ENCODE results near the gene ZG16. TPM values are rescaled to one million over a fixed set of nuclear protein-coding genes. Genes with fewer than 3 reads are reported as not detected.
"Not testable (repeated sequence)": the region's sequence is repeated elsewhere in the genome, so short reads cannot be mapped to it uniquely, and the experiment has no call there.

The ZG16 gene
- total RNA-seq, 3 donors from 2014 or later, result 196 to 671 (median 551) TPM

GRCh38 chr16:29789775-29790182 is 11.7 kb downstream of the ZG16 start:
- intact Hi-C loops (cut with DNase I, micrococcal nuclease), result no loop called here
- TF ChIP-seq CTCF (IDR thresholded peaks at IDR 0.05), result no peak
- H3K4me3 ChIP-seq, result peak overlapping the region; percentile 58
- no peaks in the 10 kb centered on the region for H3K36me3 ChIP-seq (ENCODE audit: low read depth)
- peak in 2 of 3 donors; percentile 58 to 65 for DNase-seq
- no peaks in the 10 kb centered on the region for H3K9me3 ChIP-seq
- peak; percentile 0 for ATAC-seq
- H3K4me1 ChIP-seq (ENCODE audit: low read depth), result peaks cover 24% of the 10 kb centered on the region

DNA sequence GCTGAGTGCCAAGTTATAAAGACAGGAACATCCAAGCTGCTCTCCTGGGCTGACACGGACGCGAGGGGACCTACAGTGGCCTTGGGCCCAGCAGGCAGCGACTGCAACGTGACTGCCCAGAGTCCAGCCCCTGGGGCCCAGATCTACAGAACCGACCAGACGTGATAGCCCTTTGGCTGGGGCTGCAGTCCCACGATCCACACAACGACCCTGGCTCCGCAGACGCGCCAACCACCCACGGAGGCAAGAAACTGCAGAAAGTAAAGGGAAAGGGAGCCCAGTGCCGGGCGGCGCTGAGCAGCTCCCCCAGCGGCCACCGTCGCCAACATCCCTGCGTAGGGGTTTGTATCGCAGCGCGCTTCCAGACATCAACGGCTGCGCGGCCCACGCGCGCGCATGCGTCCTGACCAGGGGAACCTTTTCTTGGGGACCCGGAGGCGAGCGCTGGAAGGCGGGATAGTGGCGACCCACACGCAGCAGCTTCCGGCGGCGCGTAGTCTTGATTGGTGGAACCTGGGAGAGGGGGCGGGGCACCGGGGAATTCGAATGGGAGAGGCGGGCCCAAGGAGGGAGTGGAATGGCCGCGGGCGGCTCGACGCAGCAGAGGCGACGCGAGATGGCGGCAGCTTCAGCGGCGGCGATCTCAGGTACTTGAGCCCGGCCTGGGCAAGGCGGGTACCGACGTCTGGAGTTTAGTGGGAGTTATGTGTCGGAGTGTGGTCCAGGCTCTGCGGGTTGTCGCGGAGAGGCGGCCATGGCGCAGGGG is 12.3 kb downstream of the ZG16 start, which contains the start of gene KIF22:
Gene KIF22 (plus strand): TSS at position 569 of the 766 bp plus-strand sequence. CDS start 9 bp downstream, at position 578.
- H3K4me1 ChIP-seq (ENCODE audit: low read depth), result peaks cover 24% of the 10 kb centered on the region
- intact Hi-C loops (cut with DNase I, micrococcal nuclease), result no loop called here
- H3K36me3 ChIP-seq (ENCODE audit: low read depth), result no peaks in the 10 kb centered on the region
- peak; percentile 98 for ATAC-seq
- DNase-seq, result peak; percentile 99 to 100 (median 99)
- H3K9me3 ChIP-seq, result no peaks in the 10 kb centered on the region
- peak within 1 kb of the TSS; percentile 58 for H3K4me3 ChIP-seq
- TF ChIP-seq CTCF (IDR thresholded peaks at IDR 0.05), result peak; percentile 78

DNA sequence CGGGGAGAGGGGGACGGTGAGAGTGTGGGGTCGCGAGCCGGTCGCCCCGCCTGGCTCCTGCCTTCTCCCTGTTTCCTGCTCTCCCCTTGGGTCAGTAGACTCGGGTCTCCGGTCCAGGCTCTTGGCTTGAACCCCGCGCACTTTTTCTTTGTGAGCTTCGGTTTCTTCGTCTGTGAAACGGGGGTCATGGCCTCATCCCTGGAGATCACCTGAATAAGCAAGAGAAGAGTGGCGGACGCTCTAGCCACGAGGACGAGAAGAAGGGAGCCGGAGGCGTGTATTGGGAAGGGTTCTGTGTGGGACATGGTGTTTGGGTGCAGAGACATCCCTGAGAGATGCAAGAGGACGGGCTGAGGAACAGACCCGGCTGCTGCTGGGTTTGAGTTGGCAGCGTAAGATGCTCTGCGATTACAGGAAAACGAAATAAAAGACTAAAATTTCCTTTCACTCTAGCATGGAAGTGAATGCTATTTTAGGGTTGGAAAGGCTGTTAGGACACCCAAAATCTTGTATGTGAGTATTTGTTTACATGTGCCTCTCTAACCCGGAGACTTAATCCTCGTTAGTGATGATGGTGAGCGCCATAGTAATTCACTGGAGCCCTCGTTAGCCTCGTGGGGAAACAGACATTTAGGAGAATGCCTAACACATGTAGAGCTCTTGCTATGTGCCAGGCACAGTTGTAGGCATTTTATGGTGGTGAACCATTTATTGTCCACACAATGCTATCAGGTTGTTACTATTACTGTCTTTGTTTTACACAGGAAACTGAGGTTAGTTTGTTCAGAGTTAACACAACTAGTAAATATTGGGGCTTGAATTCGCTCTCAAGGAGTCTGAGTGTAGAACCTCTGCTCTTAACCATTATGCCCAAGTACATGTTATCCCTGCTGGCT is 13.1 kb downstream of the ZG16 start:
- Histone ChIP-seq H3K4me1 (ENCODE audit: low read depth) (peaks cover 24% of the 10 kb centered on the region), H3K36me3 (ENCODE audit: low read depth) (no peaks in the 10 kb centered on the region), H3K9me3 (no peaks in the 10 kb centered on the region), H3K4me3 (peak overlapping the region; percentile 58)
- intact Hi-C loops (cut with DNase I, micrococcal nuclease), result no loop called here
- no peak for DNase-seq
- peak; percentile 16 for ATAC-seq
- TF ChIP-seq CTCF (IDR thresholded peaks at IDR 0.05), result no peak

DNA sequence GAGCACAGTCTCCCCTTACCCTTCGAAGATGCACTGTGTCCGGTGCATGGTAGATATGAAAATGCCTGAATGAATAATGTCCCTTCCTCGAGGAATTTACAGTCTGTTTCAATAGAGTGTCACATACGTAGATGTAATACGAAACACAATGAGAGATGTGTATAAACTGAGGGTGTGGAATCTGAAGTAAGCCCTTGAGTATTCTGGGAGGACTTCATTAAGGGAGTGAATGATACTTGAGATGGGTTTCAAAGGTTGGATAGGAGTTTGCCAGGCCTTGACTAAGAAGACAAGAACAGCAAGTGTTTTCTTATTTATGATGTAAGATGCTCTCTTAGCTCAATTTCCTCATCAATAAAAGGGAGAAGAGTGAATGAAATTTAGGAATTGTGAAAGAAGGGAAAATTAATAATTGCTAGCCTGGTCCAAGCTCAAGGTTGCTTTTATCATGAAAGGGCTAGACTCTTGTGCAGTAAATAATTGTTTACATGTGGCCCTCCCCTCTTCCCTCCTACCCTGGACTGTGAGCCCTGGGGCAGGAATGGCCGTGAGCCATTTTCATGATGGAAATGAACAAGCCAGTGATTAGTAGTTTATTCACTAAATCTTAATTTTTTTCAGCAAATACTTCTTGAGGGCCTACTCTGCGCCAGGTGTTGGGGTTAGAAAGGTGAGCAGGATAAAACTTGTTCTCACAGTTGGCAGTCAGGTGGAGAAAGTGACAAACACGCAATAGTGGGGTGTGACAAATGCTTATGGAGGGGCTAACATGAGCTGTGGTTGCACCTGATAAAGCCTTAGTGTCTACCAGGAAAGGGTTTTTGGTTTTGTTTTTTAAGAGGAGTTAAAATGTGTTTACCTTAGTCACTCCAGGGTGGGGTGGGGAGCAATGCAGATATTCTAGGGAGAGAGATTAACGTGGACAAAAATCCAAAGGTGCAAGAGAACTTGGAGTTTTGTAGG is 14.1 kb downstream of the ZG16 start:
- intact Hi-C loops (cut with DNase I, micrococcal nuclease), result no loop called here
- no peak for TF ChIP-seq CTCF (IDR thresholded peaks at IDR 0.05)
- peaks cover 24% of the 10 kb centered on the region for H3K4me1 ChIP-seq (ENCODE audit: low read depth)
- ATAC-seq, result no peak
- DNase-seq, result peak in 1 of 3 donors; percentile 8
- H3K9me3 ChIP-seq, result no peaks in the 10 kb centered on the region
- H3K4me3 ChIP-seq, result no peak overlapping the region
- H3K36me3 ChIP-seq (ENCODE audit: low read depth), result no peaks in the 10 kb centered on the region

- H3K36me3 ChIP-seq (ENCODE audit: low read depth); H3K4me3 ChIP-seq; intact Hi-C loops (cut with DNase I, micrococcal nuclease); ATAC-seq; DNase-seq; H3K9me3 ChIP-seq: not testable (repeated sequence)
- peaks cover 24% of the 10 kb centered on the region for H3K4me1 ChIP-seq (ENCODE audit: low read depth)
Measured at GRCh38 chr16:29793153-29793552, 15.1 kb downstream of the ZG16 start.
